ENCODE measurements around the gene PROK1.
"Not testable (repeated sequence)": the region's sequence is repeated elsewhere in the genome, so short reads cannot be mapped to it uniquely, and the experiment has no call there.

Gene PROK1

GRCh38 chr1:110450929-110451328 is at the start of gene PROK1:
Gene PROK1 (plus strand): TSS chr1:110451149. CDS start chr1:110451217, 68 bp downstream.
- no peak for DNase-seq (ENCODE audit: low read depth in 2 of 2)

- no peak for DNase-seq (ENCODE audit: low read depth in 2 of 2)
Observed at GRCh38 chr1:110403805-110404204, 47.1 kb upstream of the PROK1 start.

- no peak for DNase-seq (ENCODE audit: low read depth in 2 of 2)
Observed at GRCh38 chr1:110404401-110404800, 46.5 kb upstream of the PROK1 start.

- not testable (repeated sequence) for DNase-seq (ENCODE audit: low read depth in 2 of 2)
Observed at GRCh38 chr1:110406407-110406806, 44.5 kb upstream of the PROK1 start.

- DNase-seq (ENCODE audit: low read depth in 2 of 2), result peak; percentile 80 to 85
Observed at GRCh38 chr1:110407260-110408210, 43.4 kb upstream of the PROK1 start, which contains the start of gene LAMTOR5. Gene LAMTOR5 (minus strand): TSS chr1:110407694. CDS start chr1:110407620, 74 bp downstream.

GRCh38 chr1:110408488-110408887 is 42.5 kb upstream of the PROK1 start:
- DNase-seq (ENCODE audit: low read depth in 2 of 2), result no peak

- no peak for DNase-seq (ENCODE audit: low read depth in 2 of 2)
Observed at GRCh38 chr1:110409316-110409715, 41.6 kb upstream of the PROK1 start.

- DNase-seq (ENCODE audit: low read depth in 2 of 2), result no peak
Observed at GRCh38 chr1:110411173-110411735, 39.7 kb upstream of the PROK1 start.

GRCh38 chr1:110412576-110412975 is 38.4 kb upstream of the PROK1 start:
- peak; percentile 4 to 41 for DNase-seq (ENCODE audit: low read depth in 2 of 2)

- not testable (repeated sequence) for DNase-seq (ENCODE audit: low read depth in 2 of 2)
Observed at GRCh38 chr1:110413045-110413444, 37.9 kb upstream of the PROK1 start.

GRCh38 chr1:110418729-110419128 is 32.2 kb upstream of the PROK1 start:
- no peak for DNase-seq (ENCODE audit: low read depth in 2 of 2)

- DNase-seq (ENCODE audit: low read depth in 2 of 2), result no peak
Observed at GRCh38 chr1:110420023-110420662, 30.8 kb upstream of the PROK1 start.

GRCh38 chr1:110420874-110421793 is 29.8 kb upstream of the PROK1 start:
- no peak for DNase-seq (ENCODE audit: low read depth in 2 of 2)

- no peak for DNase-seq (ENCODE audit: low read depth in 2 of 2)
Observed at GRCh38 chr1:110424699-110425611, 26.0 kb upstream of the PROK1 start.

GRCh38 chr1:110425612-110426152 is 25.3 kb upstream of the PROK1 start:
- no peak for DNase-seq (ENCODE audit: low read depth in 2 of 2)

GRCh38 chr1:110426854-110427253 is 24.1 kb upstream of the PROK1 start:
- DNase-seq (ENCODE audit: low read depth in 2 of 2), result no peak

GRCh38 chr1:110428946-110429345 is 22.0 kb upstream of the PROK1 start:
- DNase-seq (ENCODE audit: low read depth in 2 of 2), result no peak

- no peak for DNase-seq (ENCODE audit: low read depth in 2 of 2)
Observed at GRCh38 chr1:110430366-110430765, 20.6 kb upstream of the PROK1 start.

- no peak for DNase-seq (ENCODE audit: low read depth in 2 of 2)
Observed at GRCh38 chr1:110430901-110431300, 20.0 kb upstream of the PROK1 start.

- no peak for DNase-seq (ENCODE audit: low read depth in 2 of 2)
Observed at GRCh38 chr1:110433213-110433612, 17.7 kb upstream of the PROK1 start.
